ENCODE results near the gene KRT4.

DNA sequence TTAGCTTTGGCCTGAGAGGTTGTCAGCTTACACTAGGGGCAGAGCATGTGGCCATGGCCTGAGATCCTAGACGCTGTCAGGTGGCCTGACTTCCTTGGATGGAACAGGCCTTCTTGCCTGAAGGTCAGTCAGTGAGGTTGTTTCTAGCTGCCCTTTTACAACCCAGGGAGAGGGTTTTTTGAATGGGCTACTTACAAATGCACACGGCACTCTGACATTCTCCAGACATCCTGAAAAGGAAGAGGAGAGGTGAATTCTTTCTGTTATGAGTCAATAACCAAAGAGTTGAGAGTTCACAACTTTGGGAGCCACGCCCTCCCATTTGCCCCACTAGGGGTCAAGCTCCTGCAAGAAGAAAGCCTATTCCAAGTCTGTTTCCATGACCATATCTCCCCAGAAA lies 44.6 kb downstream of the KRT4 start:
- TF ChIP-seq, protein P1, sequence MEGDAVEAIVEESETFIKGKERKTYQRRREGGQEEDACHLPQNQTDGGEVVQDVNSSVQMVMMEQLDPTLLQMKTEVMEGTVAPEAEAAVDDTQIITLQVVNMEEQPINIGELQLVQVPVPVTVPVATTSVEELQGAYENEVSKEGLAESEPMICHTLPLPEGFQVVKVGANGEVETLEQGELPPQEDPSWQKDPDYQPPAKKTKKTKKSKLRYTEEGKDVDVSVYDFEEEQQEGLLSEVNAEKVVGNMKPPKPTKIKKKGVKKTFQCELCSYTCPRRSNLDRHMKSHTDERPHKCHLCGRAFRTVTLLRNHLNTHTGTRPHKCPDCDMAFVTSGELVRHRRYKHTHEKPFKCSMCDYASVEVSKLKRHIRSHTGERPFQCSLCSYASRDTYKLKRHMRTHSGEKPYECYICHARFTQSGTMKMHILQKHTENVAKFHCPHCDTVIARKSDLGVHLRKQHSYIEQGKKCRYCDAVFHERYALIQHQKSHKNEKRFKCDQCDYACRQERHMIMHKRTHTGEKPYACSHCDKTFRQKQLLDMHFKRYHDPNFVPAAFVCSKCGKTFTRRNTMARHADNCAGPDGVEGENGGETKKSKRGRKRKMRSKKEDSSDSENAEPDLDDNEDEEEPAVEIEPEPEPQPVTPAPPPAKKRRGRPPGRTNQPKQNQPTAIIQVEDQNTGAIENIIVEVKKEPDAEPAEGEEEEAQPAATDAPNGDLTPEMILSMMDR (IDR thresholded peaks at IDR 0.05): no peak
- no peak for TF ChIP-seq POLR2A (IDR thresholded peaks at IDR 0.05)

Measured in tibial nerve (tissue), 3 donors.